ENCODE measurements around the gene TFPI.

TFPI gene

GRCh38 chr2:187453078-187453641, 101.1 kb downstream of the TFPI start:
- H3K4me2 ChIP-seq (ENCODE audit: low read length), result no peak overlapping the region
- no peaks in the 10 kb centered on the region for H3K9me3 ChIP-seq (ENCODE audit: control insufficient read depth, low read length)
- peak; percentile 44 for TF ChIP-seq CTCF (IDR thresholded peaks at IDR 0.05)
- no peak overlapping the region for H3K4me3 ChIP-seq (ENCODE audit: low read depth, low read length)
- H3K9ac ChIP-seq, result no peak overlapping the region
- no peaks in the 10 kb centered on the region for H3K79me2 ChIP-seq
- H3K36me3 ChIP-seq (ENCODE audit: control insufficient read depth, insufficient read depth, low read length), result no peaks in the 10 kb centered on the region
- no peak overlapping the region for H3K27ac ChIP-seq
- H3K4me1 ChIP-seq, result no peaks in the 10 kb centered on the region
- no peaks in the 10 kb centered on the region for H3K27me3 ChIP-seq (ENCODE audit: control insufficient read depth, insufficient read depth, low read length)
- no peak overlapping the region for H2AFZ ChIP-seq

- H3K4me3 ChIP-seq (ENCODE audit: low read depth, low read length), result no peak overlapping the region
- H3K9me3 ChIP-seq (ENCODE audit: control insufficient read depth, low read length), result no peaks in the 10 kb centered on the region
- H2AFZ ChIP-seq, result no peak overlapping the region
- no peaks in the 10 kb centered on the region for H3K36me3 ChIP-seq (ENCODE audit: control insufficient read depth, insufficient read depth, low read length)
- H3K9ac ChIP-seq, result no peak overlapping the region
- TF ChIP-seq CTCF (IDR thresholded peaks at IDR 0.05), result no peak
- H3K79me2 ChIP-seq, result no peaks in the 10 kb centered on the region
- no peaks in the 10 kb centered on the region for H3K27me3 ChIP-seq (ENCODE audit: control insufficient read depth, insufficient read depth, low read length)
- H3K27ac ChIP-seq, result no peak overlapping the region
- no peaks in the 10 kb centered on the region for H3K4me1 ChIP-seq
- no peak overlapping the region for H3K4me2 ChIP-seq (ENCODE audit: low read length)
These were observed 102.7 kb downstream of the TFPI start for GRCh38 chr2:187451510-187451909.

GRCh38 chr2:187447336-187447735, 106.9 kb downstream of the TFPI start:
- no peaks in the 10 kb centered on the region for H3K79me2 ChIP-seq
- H3K36me3 ChIP-seq (ENCODE audit: control insufficient read depth, insufficient read depth, low read length), result no peaks in the 10 kb centered on the region
- peak overlapping the region; percentile 47 for H3K4me3 ChIP-seq (ENCODE audit: low read depth, low read length)
- no peak for TF ChIP-seq CTCF (IDR thresholded peaks at IDR 0.05)
- no peaks in the 10 kb centered on the region for H3K4me1 ChIP-seq
- no peaks in the 10 kb centered on the region for H3K9me3 ChIP-seq (ENCODE audit: control insufficient read depth, low read length)
- no peak overlapping the region for H3K9ac ChIP-seq
- H3K27ac ChIP-seq, result no peak overlapping the region
- peak overlapping the region; percentile 58 for H2AFZ ChIP-seq
- no peaks in the 10 kb centered on the region for H3K27me3 ChIP-seq (ENCODE audit: control insufficient read depth, insufficient read depth, low read length)
- H3K4me2 ChIP-seq (ENCODE audit: low read length), result no peak overlapping the region

- no peaks in the 10 kb centered on the region for H3K36me3 ChIP-seq (ENCODE audit: control insufficient read depth, insufficient read depth, low read length)
- no peak overlapping the region for H3K4me2 ChIP-seq (ENCODE audit: low read length)
- H3K9ac ChIP-seq, result no peak overlapping the region
- no peak for TF ChIP-seq CTCF (IDR thresholded peaks at IDR 0.05)
- no peaks in the 10 kb centered on the region for H3K4me1 ChIP-seq
- H3K27me3 ChIP-seq (ENCODE audit: control insufficient read depth, insufficient read depth, low read length), result no peaks in the 10 kb centered on the region
- no peak overlapping the region for H2AFZ ChIP-seq
- H3K9me3 ChIP-seq (ENCODE audit: control insufficient read depth, low read length), result no peaks in the 10 kb centered on the region
- peak overlapping the region; percentile 47 for H3K4me3 ChIP-seq (ENCODE audit: low read depth, low read length)
- no peak overlapping the region for H3K27ac ChIP-seq
- no peaks in the 10 kb centered on the region for H3K79me2 ChIP-seq
These were observed 107.5 kb downstream of the TFPI start for GRCh38 chr2:187446711-187447110.

- no peaks in the 10 kb centered on the region for H3K4me1 ChIP-seq
- no peaks in the 10 kb centered on the region for H3K9me3 ChIP-seq (ENCODE audit: control insufficient read depth, low read length)
- no peak overlapping the region for H3K9ac ChIP-seq
- no peaks in the 10 kb centered on the region for H3K36me3 ChIP-seq (ENCODE audit: control insufficient read depth, insufficient read depth, low read length)
- TF ChIP-seq CTCF (IDR thresholded peaks at IDR 0.05), result no peak
- H3K4me3 ChIP-seq (ENCODE audit: low read depth, low read length), result no peak overlapping the region
- no peaks in the 10 kb centered on the region for H3K27me3 ChIP-seq (ENCODE audit: control insufficient read depth, insufficient read depth, low read length)
- H2AFZ ChIP-seq, result no peak overlapping the region
- no peak overlapping the region for H3K27ac ChIP-seq
- no peak overlapping the region for H3K4me2 ChIP-seq (ENCODE audit: low read length)
- H3K79me2 ChIP-seq, result no peaks in the 10 kb centered on the region
These were observed 109.2 kb downstream of the TFPI start for GRCh38 chr2:187445051-187445450.
